Endodermal cell (in vitro differentiated cells): ENCODE results near the gene FAM222B. TPM values are rescaled to one million over a fixed set of nuclear protein-coding genes. Genes with fewer than 3 reads are reported as not detected.

Experiments
- DNase-seq: peaks from one replicate; pipeline ENCODE4 v3.0.0-alpha.2; 2017
- H3K27ac ChIP-seq: 2 replicates; pipeline ENCODE4 v1.5.1; 2013; ENCODE audit warnings: mild to moderate bottlenecking, low read depth, low read length, moderate library complexity
- H3K27me3 ChIP-seq: 2 replicates; pipeline ENCODE4 v1.6.1; 2013; ENCODE audit warnings: mild to moderate bottlenecking, low read length, moderate library complexity; ENCODE audit not compliant: insufficient read depth, control insufficient read depth, poor library complexity, severe bottlenecking
- H3K36me3 ChIP-seq: 2 replicates; pipeline ENCODE4 v1.7.0; 2013; ENCODE audit warnings: mild to moderate bottlenecking, low read length, moderate library complexity; ENCODE audit not compliant: control insufficient read depth, insufficient read depth
- H3K4me1 ChIP-seq: one replicate; pipeline ENCODE4 v1.7.0; 2013; ENCODE audit warnings: low read length; ENCODE audit not compliant: control insufficient read depth, insufficient read depth
- H3K4me3 ChIP-seq: 2 replicates; pipeline ENCODE4 v1.5.1; 2013; ENCODE audit warnings: mild to moderate bottlenecking, low read length, moderate library complexity
- H3K9ac ChIP-seq: 2 replicates; pipeline ENCODE4 v1.6.1; 2013; ENCODE audit warnings: mild to moderate bottlenecking, low read length, moderate library complexity; ENCODE audit not compliant: poor library complexity, severe bottlenecking; ENCODE audit errors: extremely low read depth
- H3K9me3 ChIP-seq: 2 replicates; pipeline ENCODE4 v1.6.1; 2013; ENCODE audit warnings: mild to moderate bottlenecking, low read length, moderate library complexity; ENCODE audit not compliant: control insufficient read depth
- H3K27ac Mint-ChIP-seq: 2 replicates; pipeline ENCODE4 v1.8.0; 2020; ENCODE audit warnings: mixed read lengths
- H3K27me3 Mint-ChIP-seq: 2 replicates; pipeline ENCODE4 v1.8.0; 2021; ENCODE audit warnings: mild to moderate bottlenecking, mixed read lengths; ENCODE audit not compliant: insufficient read depth
- H3K36me3 Mint-ChIP-seq: 2 replicates; pipeline ENCODE4 v1.8.0; 2020; ENCODE audit warnings: low read depth, mixed read lengths
- H3K4me1 Mint-ChIP-seq: 2 replicates; pipeline ENCODE4 v1.8.0; 2020; ENCODE audit warnings: mixed read lengths
- H3K4me3 Mint-ChIP-seq: 2 replicates; pipeline ENCODE4 v1.8.0; 2020; ENCODE audit warnings: mild to moderate bottlenecking, moderate library complexity, mixed read lengths
- H3K9me3 Mint-ChIP-seq: 2 replicates; pipeline ENCODE4 v1.8.0; 2020; ENCODE audit warnings: mild to moderate bottlenecking, mixed read lengths
- CTCF ChIP-seq: fragments of 200-600 bp; sonication (generic); conservative IDR thresholded peaks from 2 replicates; pipeline ENCODE4 v1.5.0; 2021; ENCODE audit warnings: antibody characterized with exemption, mild to moderate bottlenecking
- WGBS, 2 experiments: methylation state at CpG; one replicate each; pipeline versions ENCODE4 v1.1.5 to v1.1.7; 2013; ENCODE audit warnings: missing lambda C conversion rate in 2 of 2, mixed read lengths in 1 of 2; ENCODE audit not compliant: insufficient coverage in 1 of 2, insufficient read length in 1 of 2; 5-methylcytosine and 5-hydroxymethylcytosine counted together
- total RNA-seq, 2 donors: library from RNA; stranded (reverse); fragmentation: NEBNext Ultra II Directional in 1 of 2; extraction: Animal tissue kit (Norgen Biotek cat#: 25700) in 1 of 2; gene quantifications; 2 replicates in 1 of 2; 3 replicates in 1 of 2; pipeline ENCODE4 v1.2.1, GENCODE V29; 2021

The FAM222B gene
- total RNA-seq, 2 donors from 2014 or later = 59.2 to 75.7 TPM

GRCh38 chr17:28863953-28864352 lies 21.4 kb upstream of the FAM222B start:
- H3K4me3 Mint-ChIP-seq = no peak overlapping the region
- WGBS, 2 experiments = 100% methylated on average over 1 of the region's 1 CpG
- H3K27ac Mint-ChIP-seq = no peak overlapping the region
- no peak for DNase-seq
- peaks cover 8% of the 10 kb centered on the region for H3K36me3 ChIP-seq
- peaks cover 2% of the 10 kb centered on the region for H3K27me3 Mint-ChIP-seq
- TF ChIP-seq CTCF = no peak
- peaks cover 19% of the 10 kb centered on the region for H3K36me3 Mint-ChIP-seq
- no peak overlapping the region for H3K27ac ChIP-seq
- no peak overlapping the region for H3K9ac ChIP-seq
- no peaks in the 10 kb centered on the region for H3K9me3 Mint-ChIP-seq
- H3K27me3 ChIP-seq = no peaks in the 10 kb centered on the region
- peaks cover 11% of the 10 kb centered on the region for H3K4me1 Mint-ChIP-seq
- no peaks in the 10 kb centered on the region for H3K9me3 ChIP-seq
- no peak overlapping the region for H3K4me3 ChIP-seq
- no peaks in the 10 kb centered on the region for H3K4me1 ChIP-seq

DNA sequence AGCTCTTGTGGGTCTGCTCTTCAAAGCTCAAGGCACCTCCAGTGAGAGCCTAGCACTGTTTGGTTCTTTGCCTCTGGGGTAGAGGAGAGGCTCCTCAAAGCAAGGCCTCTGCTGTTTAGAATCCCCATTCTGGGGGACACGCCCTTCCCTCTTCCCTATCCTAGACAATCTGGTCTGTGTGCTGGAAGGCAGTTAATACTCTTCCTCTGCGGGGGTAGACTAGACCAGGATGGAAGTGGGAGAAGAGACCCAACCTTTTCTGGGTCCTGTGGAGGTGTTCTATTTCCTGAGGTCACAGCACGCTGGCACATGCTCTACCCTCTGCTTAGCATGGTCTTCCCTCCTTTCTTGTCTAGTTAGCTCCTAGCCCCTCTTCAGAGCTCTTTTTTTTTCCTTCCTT lies 20.0 kb upstream of the FAM222B start:
- Histone ChIP-seq H3K36me3 (peaks cover 21% of the 10 kb centered on the region), H3K4me3 (no peak overlapping the region), H3K9me3 (no peaks in the 10 kb centered on the region), H3K4me1 (no peaks in the 10 kb centered on the region), H3K27ac (no peak overlapping the region), H3K9ac (no peak overlapping the region), H3K27me3 (no peaks in the 10 kb centered on the region)
- Mint-ChIP-seq H3K4me1 (peaks cover 11% of the 10 kb centered on the region), H3K27ac (no peak overlapping the region), H3K36me3 (peaks cover 32% of the 10 kb centered on the region), H3K4me3 (no peak overlapping the region), H3K9me3 (no peaks in the 10 kb centered on the region), H3K27me3 (no peaks in the 10 kb centered on the region)
- TF ChIP-seq CTCF = no peak
- no peak for DNase-seq
- 89 to 90% methylated on average over 2 to 3 of the region's 3 CpGs for WGBS, 2 experiments

DNA sequence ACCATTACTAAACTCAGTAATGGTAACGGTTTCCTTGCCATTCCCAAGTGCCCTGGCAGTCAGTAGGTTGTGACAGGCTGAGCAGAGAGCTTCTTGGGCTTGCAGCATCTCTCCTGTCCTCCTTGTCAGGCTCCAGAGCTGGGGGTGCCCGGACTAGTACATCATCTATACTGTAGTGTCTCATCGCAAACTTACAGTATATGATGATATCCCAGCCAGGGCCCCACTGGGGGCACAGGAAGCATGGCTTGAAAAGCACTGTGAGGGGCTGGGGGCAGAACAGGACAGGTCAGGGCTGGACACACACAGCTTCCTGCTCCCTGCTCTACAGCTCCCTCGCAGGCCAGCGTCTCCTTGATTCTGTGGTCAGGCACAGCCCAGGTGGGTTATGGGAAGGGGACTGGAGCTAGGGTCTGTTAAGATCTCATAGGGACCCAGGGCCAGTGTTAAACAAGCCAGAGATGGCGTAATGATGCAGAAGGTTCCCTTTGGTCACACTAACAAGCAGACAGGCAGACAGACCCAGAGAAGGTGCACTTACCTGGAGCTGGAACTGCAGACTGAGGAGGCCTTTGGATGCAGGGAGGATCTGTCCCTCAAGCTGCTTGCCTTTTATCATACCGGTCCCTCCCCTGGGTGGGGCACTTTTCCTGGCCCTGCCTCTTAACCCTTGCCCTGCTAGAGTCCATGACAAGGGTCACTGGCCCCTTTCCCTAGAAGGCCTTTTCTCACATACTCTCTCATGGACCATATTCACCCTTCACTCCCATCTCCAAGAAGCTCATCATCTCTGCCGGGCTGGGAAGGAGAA lies 19.0 kb upstream of the FAM222B start:
- Histone ChIP-seq H3K27me3 (no peaks in the 10 kb centered on the region), H3K4me1 (no peaks in the 10 kb centered on the region), H3K9ac (no peak overlapping the region), H3K9me3 (no peaks in the 10 kb centered on the region), H3K36me3 (peaks cover 25% of the 10 kb centered on the region), H3K4me3 (no peak overlapping the region), H3K27ac (no peak overlapping the region)
- no peaks in the 10 kb centered on the region for H3K27me3 Mint-ChIP-seq
- no peak overlapping the region for H3K4me3 Mint-ChIP-seq
- WGBS, 2 experiments = 83 to 100% methylated on average over 2 to 8 of the region's 8 CpGs
- DNase-seq = peak; percentile 80
- TF ChIP-seq CTCF = no peak
- no peak overlapping the region for H3K27ac Mint-ChIP-seq
- H3K9me3 Mint-ChIP-seq = no peaks in the 10 kb centered on the region
- H3K36me3 Mint-ChIP-seq = peaks cover 34% of the 10 kb centered on the region
- H3K4me1 Mint-ChIP-seq = peaks cover 11% of the 10 kb centered on the region
